Endothelial cell of umbilical vein (primary cell): ENCODE data around the gene SLC5A6. TPM values are rescaled to one million over a fixed set of nuclear protein-coding genes. Genes with fewer than 3 reads are reported as not detected.

Source experiments
- BruUV-seq: library from RNA; stranded (reverse); fragments of 400-500 nt; replicated peaks from 2 replicates; lab custom pipeline; 2021; lab: Mats Ljungman, UMichigan
- CTCF ChIA-PET: fragments of 300-600, 350-600 bp; sonication (Branson Sonifier 250); formaldehyde crosslinking; loops from one replicate; lab custom pipeline; 2021; ENCODE audit warnings: antibody characterized with exemption, inconsistent platforms; lab: Charles Lee
- POLR2A ChIA-PET: fragments of 300-600, 350-600 bp; sonication (Branson Sonifier 250); formaldehyde crosslinking; loops from one replicate; lab custom pipeline; 2021; ENCODE audit warnings: antibody characterized with exemption, inconsistent platforms; lab: Charles Lee
- DNase-seq: peaks from one replicate; pipeline ENCODE4 v3.0.0-alpha.2; 2011; ENCODE audit warnings: low read depth, low spot score
- FAIRE-seq: peaks from 2 replicates; lab custom pipeline; 2011; peaks lifted over from hg19 to GRCh38; lab: Jason Lieb, UNC
- H2AFZ ChIP-seq: 2 replicates; pipeline ENCODE4 v1.6.0; 2012; ENCODE audit warnings: low read depth, low read length, control low read depth, inconsistent platforms
- H3K27ac ChIP-seq: 2 replicates; pipeline ENCODE4 v1.5.1; 2011; ENCODE audit warnings: low read depth, mild to moderate bottlenecking, control low read depth, low read length, moderate library complexity; ENCODE audit not compliant: insufficient read depth
- H3K27me3 ChIP-seq, 2 experiments: 2 replicates each; pipeline versions ENCODE4 v1.6.0 to v1.6.1; 2011; ENCODE audit warnings: low read length in 2 of 2, mixed read lengths in 1 of 2; ENCODE audit not compliant: control insufficient read depth in 2 of 2, insufficient read depth in 2 of 2
- H3K36me3 ChIP-seq, 2 experiments: 2 replicates in 1 of 2; 3 replicates in 1 of 2; pipeline ENCODE4 v1.5.1; 2011; ENCODE audit warnings: low read length in 2 of 2, mild to moderate bottlenecking in 1 of 2, moderate library complexity in 1 of 2; ENCODE audit not compliant: control insufficient read depth in 2 of 2, insufficient read depth in 2 of 2; ENCODE audit errors: extremely low read depth in 1 of 2
- H3K4me1 ChIP-seq: 3 replicates; pipeline ENCODE4 v1.5.1; 2011; ENCODE audit warnings: mild to moderate bottlenecking, low read length; ENCODE audit not compliant: control insufficient read depth, insufficient read depth; ENCODE audit errors: extremely low read depth
- H3K4me2 ChIP-seq: 2 replicates; pipeline ENCODE4 v1.6.1; 2011; ENCODE audit warnings: low read length, control low read depth, mixed read lengths; ENCODE audit not compliant: insufficient read depth
- H3K4me3 ChIP-seq, 3 experiments: fragments of 200-600 bp in 1 of 3; sonication (generic), shearing (Covaris generic) in 1 of 3; replicated peaks in 1 of 3; 2 replicates each; pipeline ENCODE4 v1.5.1; 2011 to 2016; ENCODE audit warnings: control low read depth in 3 of 3, low read length in 3 of 3, mild to moderate bottlenecking in 2 of 3, inconsistent platforms in 1 of 3, low read depth in 1 of 3, moderate library complexity in 1 of 3; ENCODE audit not compliant: insufficient read depth in 1 of 3
- H3K79me2 ChIP-seq: 2 replicates; pipeline ENCODE4 v1.6.0; 2012; ENCODE audit warnings: low read length, inconsistent platforms; ENCODE audit not compliant: control insufficient read depth, insufficient read depth
- H3K9ac ChIP-seq: replicated peaks from 2 replicates; pipeline ENCODE3; 2011; ENCODE audit warnings: low read length, control low read depth; ENCODE audit not compliant: insufficient read depth; ENCODE audit errors: extremely low read depth
- H3K9me1 ChIP-seq: replicated peaks from 3 replicates; pipeline ENCODE4 v1.6.0; 2011; ENCODE audit warnings: mild to moderate bottlenecking, low read length; ENCODE audit not compliant: control insufficient read depth, insufficient read depth; ENCODE audit errors: extremely low read depth
- H3K9me3 ChIP-seq: replicated peaks from 2 replicates; pipeline ENCODE4 v1.5.1; 2012; ENCODE audit warnings: low read length, inconsistent platforms; ENCODE audit not compliant: control insufficient read depth, insufficient read depth
- H4K20me1 ChIP-seq: replicated peaks from 2 replicates; pipeline ENCODE3; 2011; ENCODE audit warnings: mild to moderate bottlenecking, low read length; ENCODE audit not compliant: control insufficient read depth, insufficient read depth; ENCODE audit errors: extremely low read depth
- CTCF ChIP-seq, 2 donors: IDR thresholded peaks; 1 replicate in 1 of 2; 2 replicates in 1 of 2; pipeline ENCODE4 v1.5.1; 2011; ENCODE audit warnings: low read length in 2 of 2, mild to moderate bottlenecking in 2 of 2, moderate library complexity in 2 of 2, control low read depth in 1 of 2, inconsistent platforms in 1 of 2, low read depth in 1 of 2; ENCODE audit not compliant: insufficient read depth in 1 of 2; ENCODE audit errors: extremely low read depth in 1 of 2
- EZH2 ChIP-seq: IDR thresholded peaks from 2 replicates; pipeline ENCODE4 v1.6.1; 2012; ENCODE audit warnings: borderline replicate concordance, low read depth, mild to moderate bottlenecking, moderate library complexity, low read length, inconsistent platforms; ENCODE audit not compliant: severe bottlenecking
- FOS ChIP-seq: IDR thresholded peaks from 2 replicates; pipeline ENCODE4 v1.6.1; 2011; ENCODE audit warnings: mild to moderate bottlenecking, low read length, moderate library complexity, borderline replicate concordance; ENCODE audit not compliant: insufficient read depth
- GATA2 ChIP-seq: IDR thresholded peaks from 2 replicates; pipeline ENCODE4 v1.7.0; 2011; ENCODE audit warnings: low read depth, mild to moderate bottlenecking, moderate library complexity, mixed read lengths, low read length; ENCODE audit not compliant: insufficient read length, insufficient read depth
- JUN ChIP-seq: IDR thresholded peaks from 2 replicates; pipeline ENCODE4 v1.6.1; 2011; ENCODE audit warnings: borderline replicate concordance, low read depth; ENCODE audit not compliant: insufficient read length, insufficient read depth
- MAX ChIP-seq: IDR thresholded peaks from 2 replicates; pipeline ENCODE4 v1.6.1; 2011; ENCODE audit not compliant: insufficient read depth, insufficient read length
- MYC ChIP-seq: IDR thresholded peaks from one replicate; pipeline ENCODE4 v1.6.1; 2011; ENCODE audit warnings: mild to moderate bottlenecking, low read depth, low read length
- POLR2A ChIP-seq: IDR thresholded peaks from 2 replicates; pipeline ENCODE4 v1.6.1; 2012; ENCODE audit warnings: low read depth, mild to moderate bottlenecking, control low read depth, low read length
- POLR2AphosphoS5 ChIP-seq: IDR thresholded peaks from 2 replicates; pipeline ENCODE4 v1.6.1; 2012; ENCODE audit warnings: low read depth, mild to moderate bottlenecking, control low read depth, low read length, moderate library complexity; ENCODE audit not compliant: insufficient read depth
- dilution Hi-C: fragments of 300-500 bp; cut with MboI; formaldehyde crosslinking; loops from one replicate; pipeline ENCODE4 v1.15.0; 2019; ENCODE audit warnings: low sequenced_read_pairs; ENCODE audit not compliant: extremely low pct_ligation_motif_present
- intact Hi-C: fragments of 100-400 bp; cut with micrococcal nuclease; formaldehyde crosslinking; loops from one replicate; pipeline ENCODE4 v1.10.0; 2022
- polyA plus RNA-seq, 4 experiments: library from polyadenylated mRNA; depleted of rRNA in 3 of 4; stranded (reverse) in 3 of 4; unstranded in 1 of 4; fragments of >200 nt; gene quantifications; 2 replicates each; pipeline versions ENCODE4 v1.2.1 to v1.2.3, GENCODE V29; 2011 to 2012; ENCODE audit warnings: missing spikeins in 1 of 4
- total RNA-seq: library from RNA; stranded (reverse); gene quantifications from 2 replicates; pipeline ENCODE4 v1.2.3, GENCODE V29; 2021

Gene SLC5A6
- total and polyA plus RNA-seq, 2 donors (not counting 3 experiments of a cell fraction or from before 2014, with no cell fraction given), result 52.0 to 92.5 TPM

GRCh38 chr2:27152102-27152795, 59.8 kb downstream of the SLC5A6 start:
- DNase-seq (no peak), FAIRE-seq (no peak)
- Histone ChIP-seq H3K27ac (no peak overlapping the region), H4K20me1 (no peaks in the 10 kb centered on the region), H3K4me3 (no peak overlapping the region), H3K9me3 (no peaks in the 10 kb centered on the region), H3K4me1 (no peaks in the 10 kb centered on the region), H3K36me3 (no peaks in the 10 kb centered on the region), H3K4me2 (no peak overlapping the region), H3K9me1 (no peaks in the 10 kb centered on the region), H3K27me3 (peaks cover 0 to 1% of the 10 kb centered on the region in 2 experiments), H3K9ac (no peak overlapping the region), H2AFZ (no peak overlapping the region), H3K79me2 (no peaks in the 10 kb centered on the region)
- intact Hi-C loops, result loop anchor here (10.0 kb wide), 1 partner anchor 167 kb away; no protein-coding TSS in a partner anchor
- ChIA-PET POLR2A (no interaction called here), CTCF (interaction anchor here (0.8 to 2.1 kb wide), 6 partner anchors 13 to 128 kb away, joined by 3 to 9 read pairs (median 3); partner anchors contain the start of gene PREB)
- dilution Hi-C loops, result no loop called here
- TF ChIP-seq EZH2 (no peak), POLR2A (no peak), FOS (no peak), JUN (no peak), GATA2 (no peak), CTCF (IDR thresholded peaks at IDR 0.05; ENCODE audit: extremely low read depth in 1 of 2, insufficient read depth in 1 of 2, low read depth in 1 of 2, low read length in 2 of 2) (no peak), MYC (no peak), MAX (no peak), POLR2AphosphoS5 (no peak)
- no TSS peak for BruUV-seq
